Measurements from ENCODE around the gene FASTK. TPM values are rescaled to one million over a fixed set of nuclear protein-coding genes. Genes with fewer than 3 reads are reported as not detected.

The FASTK gene
- total and polyA plus RNA-seq, 5 donors from 2014 or later, result 39.5 to 92.4 (median 49.2) TPM

- Mint-ChIP-seq H3K9me3 (no peaks in the 10 kb centered on the region), H3K36me3 (peaks cover 6% of the 10 kb centered on the region), H3K27me3 (no peaks in the 10 kb centered on the region), H3K4me3 (no peak overlapping the region), H3K27ac (peak overlapping the region in 1 of 3 donors; percentile 15), H3K4me1 (peaks cover 0 to 8% (median 0%) of the 10 kb centered on the region in 4 donors)
- Histone ChIP-seq H3K4me1 (ENCODE audit: control insufficient read depth, insufficient read depth, low read length, poor library complexity, severe bottlenecking) (no peaks in the 10 kb centered on the region), H3K4me3 (ENCODE audit: low read depth, low read length) (no peak overlapping the region), H3K9me3 (ENCODE audit: control insufficient read depth in 2 of 2, low read length in 2 of 2) (no peaks in the 10 kb centered on the region), H3K36me3 (ENCODE audit: control insufficient read depth, insufficient read depth, low read length) (peaks cover 30% of the 10 kb centered on the region), H3K27ac (ENCODE audit: insufficient read depth, low read length, poor library complexity, severe bottlenecking) (no peak overlapping the region), H3K27me3 (ENCODE audit: control insufficient read depth, insufficient read depth, low read length) (no peaks in the 10 kb centered on the region)
- ATAC-seq (ENCODE audit: low read depth in 2 of 2) (peak; percentile 47 to 53), DNase-seq (peak in 2 of 3 donors; percentile 15 to 42)
Observed at GRCh38 chr7:151038951-151039849, 41.4 kb downstream of the FASTK start.

DNA sequence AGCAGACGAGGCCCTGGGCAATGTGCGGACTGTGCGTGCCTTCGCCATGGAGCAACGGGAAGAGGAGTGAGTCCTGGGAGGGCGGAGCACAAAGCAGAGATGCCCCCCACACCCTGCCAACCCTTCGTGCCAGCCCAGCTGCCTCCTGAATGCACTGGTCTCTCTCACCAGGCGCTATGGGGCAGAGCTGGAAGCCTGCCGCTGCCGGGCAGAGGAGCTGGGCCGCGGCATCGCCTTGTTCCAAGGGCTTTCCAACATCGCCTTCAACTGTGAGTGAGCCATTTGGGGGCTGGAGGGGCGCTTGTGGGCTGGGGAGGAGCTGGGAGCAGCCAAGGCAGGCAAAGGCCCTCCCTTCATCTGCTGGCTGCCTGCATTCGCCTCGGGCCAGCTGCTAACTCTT is 44.7 kb downstream of the FASTK start:
- no peak for ATAC-seq (ENCODE audit: low read depth in 2 of 2)
- Mint-ChIP-seq H3K36me3 (peaks cover 12% of the 10 kb centered on the region), H3K4me1 (peaks cover 0 to 17% (median 4%) of the 10 kb centered on the region in 4 donors), H3K27me3 (no peaks in the 10 kb centered on the region), H3K9me3 (no peaks in the 10 kb centered on the region), H3K4me3 (no peak overlapping the region), H3K27ac (no peak overlapping the region)
- H3K36me3 ChIP-seq (ENCODE audit: control insufficient read depth, insufficient read depth, low read length), result peaks cover 36% of the 10 kb centered on the region
- H3K9me3 ChIP-seq (ENCODE audit: control insufficient read depth in 2 of 2, low read length in 2 of 2), result no peaks in the 10 kb centered on the region
- no peak overlapping the region for H3K4me3 ChIP-seq (ENCODE audit: low read depth, low read length)
- no peak overlapping the region for H3K27ac ChIP-seq (ENCODE audit: insufficient read depth, low read length, poor library complexity, severe bottlenecking)
- H3K27me3 ChIP-seq (ENCODE audit: control insufficient read depth, insufficient read depth, low read length), result no peaks in the 10 kb centered on the region
- no peak for DNase-seq
- H3K4me1 ChIP-seq (ENCODE audit: control insufficient read depth, insufficient read depth, low read length, poor library complexity, severe bottlenecking), result no peaks in the 10 kb centered on the region

DNA sequence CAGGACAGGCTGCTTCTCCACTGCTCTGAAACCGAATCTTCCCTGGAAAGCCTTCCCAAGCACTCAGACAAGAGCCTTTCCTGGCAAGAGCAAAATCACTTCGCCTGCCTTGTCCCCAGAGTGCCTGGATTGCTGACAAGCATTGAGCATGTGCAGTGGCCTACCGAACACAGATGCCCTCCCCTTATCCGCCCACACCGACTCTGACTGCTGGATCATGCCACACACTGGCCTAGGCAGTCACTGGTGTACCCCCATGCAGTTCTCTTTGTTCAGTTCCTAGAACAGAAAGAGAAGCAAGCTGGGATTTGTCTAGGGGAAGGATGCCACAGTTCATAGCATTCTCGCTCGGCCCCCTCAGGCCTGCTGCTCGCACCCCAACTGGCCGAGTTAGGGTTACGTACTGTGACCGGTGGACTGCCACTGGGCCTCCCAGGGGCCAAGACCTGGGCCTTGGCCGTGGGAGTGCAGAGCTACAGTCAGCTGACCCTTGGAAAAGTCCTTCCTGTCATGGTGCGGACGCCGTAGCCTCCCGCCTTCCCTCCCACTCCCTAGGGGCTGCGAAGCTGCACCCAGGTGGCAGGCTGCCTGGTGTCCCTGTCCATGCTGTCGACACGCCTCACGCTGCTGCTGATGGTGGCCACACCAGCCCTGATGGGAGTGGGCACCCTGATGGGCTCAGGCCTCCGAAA is 45.4 kb downstream of the FASTK start:
- H3K27ac ChIP-seq (ENCODE audit: insufficient read depth, low read length, poor library complexity, severe bottlenecking), result no peak overlapping the region
- Mint-ChIP-seq H3K4me1 (peaks cover 0 to 17% (median 5%) of the 10 kb centered on the region in 4 donors), H3K27ac (no peak overlapping the region), H3K27me3 (no peaks in the 10 kb centered on the region), H3K9me3 (no peaks in the 10 kb centered on the region), H3K36me3 (peaks cover 12% of the 10 kb centered on the region), H3K4me3 (no peak overlapping the region)
- no peak overlapping the region for H3K4me3 ChIP-seq (ENCODE audit: low read depth, low read length)
- no peaks in the 10 kb centered on the region for H3K4me1 ChIP-seq (ENCODE audit: control insufficient read depth, insufficient read depth, low read length, poor library complexity, severe bottlenecking)
- ATAC-seq (ENCODE audit: low read depth in 2 of 2) (no peak), DNase-seq (no peak)
- H3K36me3 ChIP-seq (ENCODE audit: control insufficient read depth, insufficient read depth, low read length), result peaks cover 36% of the 10 kb centered on the region
- no peaks in the 10 kb centered on the region for H3K9me3 ChIP-seq (ENCODE audit: control insufficient read depth in 2 of 2, low read length in 2 of 2)
- H3K27me3 ChIP-seq (ENCODE audit: control insufficient read depth, insufficient read depth, low read length), result no peaks in the 10 kb centered on the region

GRCh38 chr7:151034312-151035025 is 46.1 kb downstream of the FASTK start:
- ATAC-seq (ENCODE audit: low read depth in 2 of 2) (no peak), DNase-seq (no peak)
- Histone ChIP-seq H3K36me3 (ENCODE audit: control insufficient read depth, insufficient read depth, low read length) (peaks cover 36% of the 10 kb centered on the region), H3K27me3 (ENCODE audit: control insufficient read depth, insufficient read depth, low read length) (no peaks in the 10 kb centered on the region), H3K9me3 (ENCODE audit: control insufficient read depth in 2 of 2, low read length in 2 of 2) (no peaks in the 10 kb centered on the region), H3K27ac (ENCODE audit: insufficient read depth, low read length, poor library complexity, severe bottlenecking) (no peak overlapping the region), H3K4me1 (ENCODE audit: control insufficient read depth, insufficient read depth, low read length, poor library complexity, severe bottlenecking) (peaks cover under 1% of the 10 kb centered on the region), H3K4me3 (ENCODE audit: low read depth, low read length) (no peak overlapping the region)
- H3K27me3 Mint-ChIP-seq, result no peaks in the 10 kb centered on the region
- H3K36me3 Mint-ChIP-seq, result peaks cover 12% of the 10 kb centered on the region
- H3K9me3 Mint-ChIP-seq, result no peaks in the 10 kb centered on the region
- H3K27ac Mint-ChIP-seq, result no peak overlapping the region
- peaks cover 0 to 17% (median 9%) of the 10 kb centered on the region in 4 donors for H3K4me1 Mint-ChIP-seq
- H3K4me3 Mint-ChIP-seq, result no peak overlapping the region

DNA sequence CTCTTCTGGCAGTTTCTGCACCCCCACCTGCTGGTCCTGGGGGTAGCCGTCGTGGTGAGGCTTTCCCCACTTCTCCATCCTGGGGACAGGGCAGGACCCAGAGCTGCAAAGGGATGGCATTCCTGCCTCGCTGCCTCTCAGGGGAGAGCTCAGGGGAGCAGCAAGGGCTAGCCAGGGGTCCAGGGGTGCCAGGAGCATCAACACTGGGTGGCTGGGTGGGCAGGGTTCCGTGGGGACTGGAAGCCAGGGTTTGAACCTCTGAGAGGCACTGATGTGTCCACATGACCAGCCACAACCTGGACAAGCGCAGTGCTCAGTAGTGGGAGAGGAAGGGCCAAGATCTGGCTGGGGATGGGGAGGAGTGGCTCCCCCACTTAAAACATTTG is 46.8 kb downstream of the FASTK start:
- H3K27ac Mint-ChIP-seq, result no peak overlapping the region
- H3K4me3 Mint-ChIP-seq, result no peak overlapping the region
- DNase-seq (no peak), ATAC-seq (ENCODE audit: low read depth in 2 of 2) (no peak)
- H3K4me1 Mint-ChIP-seq, result peaks cover 0 to 19% (median 11%) of the 10 kb centered on the region in 4 donors
- peaks cover 12% of the 10 kb centered on the region for H3K36me3 Mint-ChIP-seq
- no peaks in the 10 kb centered on the region for H3K27me3 ChIP-seq (ENCODE audit: control insufficient read depth, insufficient read depth, low read length)
- H3K9me3 ChIP-seq (ENCODE audit: control insufficient read depth in 2 of 2, low read length in 2 of 2), result no peaks in the 10 kb centered on the region
- H3K36me3 ChIP-seq (ENCODE audit: control insufficient read depth, insufficient read depth, low read length), result peaks cover 36% of the 10 kb centered on the region
- no peak overlapping the region for H3K27ac ChIP-seq (ENCODE audit: insufficient read depth, low read length, poor library complexity, severe bottlenecking)
- H3K4me3 ChIP-seq (ENCODE audit: low read depth, low read length), result no peak overlapping the region
- no peaks in the 10 kb centered on the region for H3K9me3 Mint-ChIP-seq
- no peaks in the 10 kb centered on the region for H3K27me3 Mint-ChIP-seq
- H3K4me1 ChIP-seq (ENCODE audit: control insufficient read depth, insufficient read depth, low read length, poor library complexity, severe bottlenecking), result peaks cover 6% of the 10 kb centered on the region

DNA sequence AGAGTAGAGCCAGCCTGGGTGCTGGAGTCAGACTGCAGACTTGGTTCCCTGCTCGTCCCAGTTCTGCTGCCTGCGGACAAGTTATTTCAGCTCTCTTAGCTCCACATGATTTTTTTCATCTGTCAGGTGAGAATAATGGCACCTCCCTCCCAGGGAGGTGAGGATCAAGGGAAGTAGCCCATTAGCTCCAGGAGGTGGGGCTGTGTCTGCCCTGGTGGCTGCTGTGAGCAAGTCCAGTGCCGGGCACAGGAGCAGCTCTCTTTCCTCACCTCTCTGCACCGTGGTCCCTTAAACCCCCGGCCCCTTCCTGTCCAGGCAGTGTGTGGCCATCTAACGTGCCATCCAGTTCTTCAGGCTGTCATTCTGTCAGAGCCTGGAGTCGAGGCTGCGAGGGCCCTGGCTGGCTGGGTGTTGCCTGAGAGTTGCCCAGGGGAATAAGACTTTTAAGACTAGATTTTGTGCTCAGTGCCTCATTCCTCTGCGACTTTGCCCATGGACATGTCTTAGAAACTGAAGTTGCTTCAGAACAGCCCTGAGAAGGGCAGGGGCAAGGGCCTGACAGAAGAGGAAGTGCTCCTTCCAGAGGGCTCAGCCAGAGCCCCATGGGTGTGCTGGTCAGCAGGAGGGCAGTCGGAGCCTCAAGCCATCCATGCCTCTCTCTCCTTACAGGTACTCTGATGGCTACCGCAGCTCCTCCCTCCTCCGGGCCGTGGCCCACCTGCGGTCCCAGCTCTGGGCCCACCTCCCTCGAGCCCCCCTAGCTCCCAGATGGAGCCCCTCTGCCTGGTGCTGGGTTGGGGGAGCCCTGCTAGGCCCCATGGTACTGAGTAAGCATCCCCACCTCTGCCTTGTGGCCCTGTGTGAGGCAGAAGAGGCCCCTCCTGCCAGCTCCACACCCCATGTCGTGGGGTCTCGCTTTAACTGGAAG is 47.4 kb downstream of the FASTK start:
- H3K4me3 ChIP-seq (ENCODE audit: low read depth, low read length), result no peak overlapping the region
- no peak for DNase-seq
- no peaks in the 10 kb centered on the region for H3K27me3 ChIP-seq (ENCODE audit: control insufficient read depth, insufficient read depth, low read length)
- H3K4me1 ChIP-seq (ENCODE audit: control insufficient read depth, insufficient read depth, low read length, poor library complexity, severe bottlenecking), result peaks cover 10% of the 10 kb centered on the region
- no peaks in the 10 kb centered on the region for H3K9me3 ChIP-seq (ENCODE audit: control insufficient read depth in 2 of 2, low read length in 2 of 2)
- ATAC-seq (ENCODE audit: low read depth in 2 of 2), result no peak
- peaks cover 12% of the 10 kb centered on the region for H3K36me3 Mint-ChIP-seq
- H3K27ac Mint-ChIP-seq, result no peak overlapping the region
- H3K36me3 ChIP-seq (ENCODE audit: control insufficient read depth, insufficient read depth, low read length), result peaks cover 36% of the 10 kb centered on the region
- H3K4me1 Mint-ChIP-seq, result peaks cover 0 to 25% (median 16%) of the 10 kb centered on the region in 4 donors
- H3K27me3 Mint-ChIP-seq, result peaks cover under 1% of the 10 kb centered on the region
- no peaks in the 10 kb centered on the region for H3K9me3 Mint-ChIP-seq
- H3K27ac ChIP-seq (ENCODE audit: insufficient read depth, low read length, poor library complexity, severe bottlenecking), result no peak overlapping the region
- H3K4me3 Mint-ChIP-seq, result no peak overlapping the region

- Histone ChIP-seq H3K36me3 (ENCODE audit: control insufficient read depth, insufficient read depth, low read length) (peaks cover 28% of the 10 kb centered on the region), H3K27me3 (ENCODE audit: control insufficient read depth, insufficient read depth, low read length) (no peaks in the 10 kb centered on the region), H3K4me3 (ENCODE audit: low read depth, low read length) (no peak overlapping the region), H3K9me3 (ENCODE audit: control insufficient read depth in 2 of 2, low read length in 2 of 2) (no peaks in the 10 kb centered on the region), H3K4me1 (ENCODE audit: control insufficient read depth, insufficient read depth, low read length, poor library complexity, severe bottlenecking) (peaks cover 10% of the 10 kb centered on the region), H3K27ac (ENCODE audit: insufficient read depth, low read length, poor library complexity, severe bottlenecking) (no peak overlapping the region)
- peaks cover 12% of the 10 kb centered on the region for H3K36me3 Mint-ChIP-seq
- H3K9me3 Mint-ChIP-seq, result no peaks in the 10 kb centered on the region
- no peak for ATAC-seq (ENCODE audit: low read depth in 2 of 2)
- DNase-seq, result no peak
- peak overlapping the region in 1 of 4 donors; percentile 54 for H3K4me3 Mint-ChIP-seq
- H3K27ac Mint-ChIP-seq, result peak overlapping the region in 1 of 3 donors; percentile 89
- H3K27me3 Mint-ChIP-seq, result peaks cover 10% of the 10 kb centered on the region
- peaks cover 8 to 39% (median 23%) of the 10 kb centered on the region in 4 donors for H3K4me1 Mint-ChIP-seq
Observed at GRCh38 chr7:151031011-151031410, 49.6 kb downstream of the FASTK start.
